Upper lobe of right lung (tissue), 1 donor: ENCODE results near the gene SLC8B1. TPM values are rescaled to one million over a fixed set of nuclear protein-coding genes. Genes with fewer than 3 reads are reported as not detected.

Experiments
- ATAC-seq: fragments of 200-7000 bp; cut with Tn5 transposase; one replicate; pipeline ENCODE4 v1.9.1; 2020; ENCODE audit warnings: mild to moderate bottlenecking, moderate library complexity
- DNase-seq: peaks from one replicate; pipeline ENCODE4 v3.0.0-alpha.2; 2020
- H3K27ac ChIP-seq: fragments of 200-600 bp; one replicate; pipeline ENCODE4 v1.8.0; 2022
- H3K27me3 ChIP-seq: fragments of 200-600 bp; one replicate; pipeline ENCODE4 v1.8.0; 2022; ENCODE audit warnings: mild to moderate bottlenecking
- H3K36me3 ChIP-seq: fragments of 200-600 bp; one replicate; pipeline ENCODE4 v1.8.0; 2022
- H3K4me1 ChIP-seq: fragments of 200-600 bp; one replicate; pipeline ENCODE4 v1.8.0; 2022
- H3K4me3 ChIP-seq: fragments of 200-600 bp; one replicate; pipeline ENCODE4 v1.8.0; 2022; ENCODE audit warnings: mild to moderate bottlenecking
- H3K9me3 ChIP-seq: fragments of 200-600 bp; one replicate; pipeline ENCODE4 v1.8.0; 2022
- CTCF ChIP-seq: fragments of 200-600 bp; IDR thresholded peaks from one replicate; pipeline ENCODE4 v1.8.0; 2022; ENCODE audit warnings: antibody characterized with exemption
- intact Hi-C: fragments of 100-400 bp; cut with DNase I; formaldehyde crosslinking; loops from one replicate; pipeline ENCODE4 v1.11.0; 2022
- total RNA-seq: library from RNA; stranded (reverse); fragmentation: NEBNext Ultra II Directional; extraction: Animal tissue kit (Norgen Biotek cat#: 25700); gene quantifications from one replicate; pipeline ENCODE4 v1.2.1, GENCODE V29; 2021
- donor health status: DM: no; HTN: yes; CAD: no; lungs with severe emphysema.

SLC8B1 gene
- total RNA-seq, 1 donor from 2014 or later: 42.8 TPM

- no peak for DNase-seq
- no peak overlapping the region for H3K27ac ChIP-seq
- ATAC-seq: no peak
- no peaks in the 10 kb centered on the region for H3K27me3 ChIP-seq
- peaks cover 45% of the 10 kb centered on the region for H3K36me3 ChIP-seq
- H3K4me3 ChIP-seq: no peak overlapping the region
- no peaks in the 10 kb centered on the region for H3K9me3 ChIP-seq
- intact Hi-C loops: no loop called here
- no peaks in the 10 kb centered on the region for H3K4me1 ChIP-seq
- no peak for TF ChIP-seq CTCF
Observed at GRCh38 chr12:113373969-113374368, 39.1 kb upstream of the SLC8B1 start.

- H3K27ac ChIP-seq: no peak overlapping the region
- H3K9me3 ChIP-seq: no peaks in the 10 kb centered on the region
- ATAC-seq: no peak
- DNase-seq: no peak
- no peak for TF ChIP-seq CTCF
- no peaks in the 10 kb centered on the region for H3K27me3 ChIP-seq
- peaks cover 45% of the 10 kb centered on the region for H3K36me3 ChIP-seq
- intact Hi-C loops: no loop called here
- no peaks in the 10 kb centered on the region for H3K4me1 ChIP-seq
- H3K4me3 ChIP-seq: no peak overlapping the region
Observed at GRCh38 chr12:113373440-113373839, 38.5 kb upstream of the SLC8B1 start.

GRCh38 chr12:113372371-113372770, 37.5 kb upstream of the SLC8B1 start:
- Histone ChIP-seq H3K36me3 (peaks cover 36% of the 10 kb centered on the region), H3K27ac (no peak overlapping the region), H3K27me3 (no peaks in the 10 kb centered on the region), H3K9me3 (no peaks in the 10 kb centered on the region), H3K4me1 (no peaks in the 10 kb centered on the region), H3K4me3 (no peak overlapping the region)
- DNase-seq (no peak), ATAC-seq (no peak)
- intact Hi-C loops: no loop called here
- TF ChIP-seq CTCF: no peak

- Histone ChIP-seq H3K9me3 (no peaks in the 10 kb centered on the region), H3K36me3 (peaks cover 31% of the 10 kb centered on the region), H3K27ac (no peak overlapping the region), H3K4me1 (no peaks in the 10 kb centered on the region), H3K4me3 (no peak overlapping the region), H3K27me3 (no peaks in the 10 kb centered on the region)
- ATAC-seq: no peak
- DNase-seq: no peak
- no peak for TF ChIP-seq CTCF
- intact Hi-C loops: no loop called here
Observed at GRCh38 chr12:113371808-113372207, 36.9 kb upstream of the SLC8B1 start.

GRCh38 chr12:113370923-113371682, 36.2 kb upstream of the SLC8B1 start:
- no peaks in the 10 kb centered on the region for H3K9me3 ChIP-seq
- no peaks in the 10 kb centered on the region for H3K4me1 ChIP-seq
- no peaks in the 10 kb centered on the region for H3K27me3 ChIP-seq
- intact Hi-C loops: no loop called here
- TF ChIP-seq CTCF: no peak
- H3K36me3 ChIP-seq: peaks cover 26% of the 10 kb centered on the region
- DNase-seq (no peak), ATAC-seq (no peak)
- no peak overlapping the region for H3K4me3 ChIP-seq
- H3K27ac ChIP-seq: no peak overlapping the region
